Raji (cell line): ENCODE data around the gene SLC9A4.

Source experiments
- POLR2A ChIP-seq: IDR thresholded peaks from 2 replicates; pipeline ENCODE4 v1.6.1; 2011; ENCODE audit warnings: low read depth, low read length, control low read depth; ENCODE audit not compliant: insufficient read depth

Gene SLC9A4

GRCh38 chr2:102509749-102510148 lies 36.7 kb downstream of the SLC9A4 start:
- no peak for TF ChIP-seq POLR2A

- TF ChIP-seq POLR2A = no peak
These were observed 38.0 kb downstream of the SLC9A4 start for GRCh38 chr2:102510791-102511575.

GRCh38 chr2:102512161-102512560 lies 39.1 kb downstream of the SLC9A4 start:
- no peak for TF ChIP-seq POLR2A

GRCh38 chr2:102513355-102513939 lies 40.4 kb downstream of the SLC9A4 start:
- TF ChIP-seq POLR2A = no peak

- TF ChIP-seq POLR2A = no peak
These were observed 41.2 kb downstream of the SLC9A4 start for GRCh38 chr2:102514061-102514785.

- no peak for TF ChIP-seq POLR2A
These were observed 42.8 kb downstream of the SLC9A4 start for GRCh38 chr2:102515851-102516250.

GRCh38 chr2:102518170-102518569 lies 45.1 kb downstream of the SLC9A4 start:
- TF ChIP-seq POLR2A = no peak

GRCh38 chr2:102520009-102520408 lies 47.0 kb downstream of the SLC9A4 start:
- no peak for TF ChIP-seq POLR2A

GRCh38 chr2:102520801-102521200 lies 47.8 kb downstream of the SLC9A4 start:
- no peak for TF ChIP-seq POLR2A

- no peak for TF ChIP-seq POLR2A
These were observed 49.1 kb downstream of the SLC9A4 start for GRCh38 chr2:102522162-102522561.

- TF ChIP-seq POLR2A = no peak
These were observed 49.9 kb downstream of the SLC9A4 start for GRCh38 chr2:102522890-102523289.

- no peak for TF ChIP-seq POLR2A
These were observed 50.6 kb downstream of the SLC9A4 start for GRCh38 chr2:102523651-102524050.

- no peak for TF ChIP-seq POLR2A
These were observed 54.1 kb downstream of the SLC9A4 start for GRCh38 chr2:102527086-102527485.

- no peak for TF ChIP-seq POLR2A
These were observed 65.5 kb downstream of the SLC9A4 start for GRCh38 chr2:102538491-102538890.

- no peak for TF ChIP-seq POLR2A
These were observed 67.9 kb downstream of the SLC9A4 start for GRCh38 chr2:102540882-102541281.

- no peak for TF ChIP-seq POLR2A
These were observed 71.2 kb downstream of the SLC9A4 start for GRCh38 chr2:102544182-102544581.

GRCh38 chr2:102547462-102547861 lies 74.4 kb downstream of the SLC9A4 start:
- TF ChIP-seq POLR2A = no peak

GRCh38 chr2:102549027-102549426 lies 76.0 kb downstream of the SLC9A4 start:
- no peak for TF ChIP-seq POLR2A
